Right lobe of liver (tissue), 4 donors: ENCODE results near the gene FAM3A.

Experiments used
- POLR2A ChIP-seq: fragments of 450-650 bp; IDR thresholded peaks from one replicate; pipeline ENCODE4 v1.6.1; 2017; ENCODE audit warnings: antibody characterized with exemption, mild to moderate bottlenecking
- TF ChIP-seq, protein P1 (sequence below), 4 donors: fragments of 200-600 bp in 3 of 4; fragments of 450-650 bp in 1 of 4; IDR thresholded peaks; one replicate each; pipeline versions ENCODE4 v1.5.1 to v1.8.0; 2016 to 2022; ENCODE audit warnings: antibody characterized with exemption in 4 of 4, mild to moderate bottlenecking in 2 of 4
- donor health status: DM: no; HTN: no; CAD: no.
- donor health status: DM: no; HTN: no; CAD: no.
- donor health status: DM: no; HTN: yes; CAD: no.

DNA sequence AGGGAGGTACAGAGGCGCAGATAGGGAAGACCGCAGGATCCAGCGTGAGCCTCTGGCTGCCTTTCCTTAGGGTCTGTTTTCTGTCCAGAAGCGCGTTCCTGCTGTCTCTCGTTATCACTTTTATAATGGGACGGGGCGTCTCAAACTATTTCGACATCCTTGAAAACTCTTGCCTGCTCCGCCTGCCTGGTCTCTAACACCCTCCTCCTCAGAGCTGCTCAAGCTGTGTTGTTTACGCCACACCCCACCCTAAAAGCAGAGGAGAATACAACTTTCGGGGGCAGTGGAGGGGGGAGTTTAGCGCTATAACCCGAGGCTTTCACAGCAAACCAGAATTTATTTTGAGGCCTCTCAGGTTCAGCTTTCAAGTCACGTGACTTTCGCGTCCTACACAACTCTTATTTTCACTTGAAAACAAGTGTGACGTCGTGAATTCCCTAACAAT lies 646 bp upstream of the FAM3A start:
- TF ChIP-seq, protein P1, sequence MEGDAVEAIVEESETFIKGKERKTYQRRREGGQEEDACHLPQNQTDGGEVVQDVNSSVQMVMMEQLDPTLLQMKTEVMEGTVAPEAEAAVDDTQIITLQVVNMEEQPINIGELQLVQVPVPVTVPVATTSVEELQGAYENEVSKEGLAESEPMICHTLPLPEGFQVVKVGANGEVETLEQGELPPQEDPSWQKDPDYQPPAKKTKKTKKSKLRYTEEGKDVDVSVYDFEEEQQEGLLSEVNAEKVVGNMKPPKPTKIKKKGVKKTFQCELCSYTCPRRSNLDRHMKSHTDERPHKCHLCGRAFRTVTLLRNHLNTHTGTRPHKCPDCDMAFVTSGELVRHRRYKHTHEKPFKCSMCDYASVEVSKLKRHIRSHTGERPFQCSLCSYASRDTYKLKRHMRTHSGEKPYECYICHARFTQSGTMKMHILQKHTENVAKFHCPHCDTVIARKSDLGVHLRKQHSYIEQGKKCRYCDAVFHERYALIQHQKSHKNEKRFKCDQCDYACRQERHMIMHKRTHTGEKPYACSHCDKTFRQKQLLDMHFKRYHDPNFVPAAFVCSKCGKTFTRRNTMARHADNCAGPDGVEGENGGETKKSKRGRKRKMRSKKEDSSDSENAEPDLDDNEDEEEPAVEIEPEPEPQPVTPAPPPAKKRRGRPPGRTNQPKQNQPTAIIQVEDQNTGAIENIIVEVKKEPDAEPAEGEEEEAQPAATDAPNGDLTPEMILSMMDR (IDR thresholded peaks at IDR 0.05): no peak
- TF ChIP-seq POLR2A: no peak
